HEK293 (cell line): Measurements from ENCODE around the gene RAP1A.

Experiments used
- CTCF ChIA-PET: fragments of 350-600 bp; formaldehyde crosslinking; extraction: SDS; loops from one replicate; lab custom pipeline; 2021; ENCODE audit warnings: antibody characterized with exemption; lab: Yijun Ruan, JAX
- POLR2A ChIA-PET: fragments of 300-600 bp; formaldehyde crosslinking; extraction: SDS; loops from one replicate; lab custom pipeline; 2020; ENCODE audit warnings: antibody characterized with exemption, inconsistent platforms; lab: Yijun Ruan, JAX
- H3K27ac ChIP-seq: fragments of 200-500 bp; sonication (Bioruptor generic); 2 replicates; pipeline ENCODE4 v1.5.1; 2014; ENCODE audit warnings: low read depth, low read length, control low read depth, inconsistent platforms; ENCODE audit errors: extremely low read depth
- H3K36me3 ChIP-seq, 2 experiments: fragments of 200-500 bp in 1 of 2; sonication (Bioruptor generic) in 1 of 2; 1 replicate in 1 of 2; 2 replicates in 1 of 2; pipeline ENCODE4 v1.5.1; 2014 to 2017; ENCODE audit warnings: inconsistent platforms in 2 of 2, low read length in 2 of 2; ENCODE audit not compliant: control insufficient read depth in 2 of 2, insufficient read depth in 1 of 2
- H3K4me1 ChIP-seq: fragments of 200-500 bp; sonication (Bioruptor generic); 2 replicates; pipeline ENCODE4 v1.5.1; 2014; ENCODE audit warnings: mild to moderate bottlenecking, low read length, inconsistent platforms; ENCODE audit not compliant: control insufficient read depth, insufficient read depth
- H3K4me3 ChIP-seq: 2 replicates; pipeline ENCODE4 v1.5.1; 2011; ENCODE audit warnings: low read depth, mild to moderate bottlenecking, control low read depth, low read length, moderate library complexity
- H3K9me3 ChIP-seq: fragments of 200-500 bp; sonication (Bioruptor generic); 2 replicates; pipeline ENCODE4 v1.5.1; 2014; ENCODE audit warnings: low read depth, low read length, inconsistent platforms; ENCODE audit not compliant: control insufficient read depth, insufficient read depth
- GFI1B ChIP-seq: fragments of 450-650 bp; formaldehyde crosslinking; IDR thresholded peaks from 2 replicates; pipeline ENCODE4 v1.5.1; 2016; ENCODE audit warnings: missing biosample characterization, missing genetic modification characterization
- GLIS1 ChIP-seq: fragments of 450-650 bp; formaldehyde crosslinking; IDR thresholded peaks from 2 replicates; pipeline ENCODE4 v1.5.1; 2016; ENCODE audit warnings: missing biosample characterization, missing genetic modification characterization
- GLIS2 ChIP-seq: fragments of 450-650 bp; formaldehyde crosslinking; IDR thresholded peaks from 2 replicates; pipeline ENCODE4 v1.5.1; 2016; ENCODE audit warnings: missing biosample characterization, missing genetic modification characterization
- IKZF3 ChIP-seq: fragments of 450-650 bp; IDR thresholded peaks from 2 replicates; pipeline ENCODE4 v1.5.0; 2018; ENCODE audit warnings: missing biosample characterization, mild to moderate bottlenecking, missing genetic modification characterization, moderate library complexity
- KLF10 ChIP-seq: fragments of 450-650 bp; IDR thresholded peaks from 2 replicates; pipeline ENCODE4 v1.5.1; 2018; ENCODE audit warnings: missing biosample characterization, mild to moderate bottlenecking, missing genetic modification characterization
- KLF8 ChIP-seq: fragments of 450-650 bp; formaldehyde crosslinking; IDR thresholded peaks from 2 replicates; pipeline ENCODE4 v1.5.1; 2016; ENCODE audit warnings: missing biosample characterization, missing genetic modification characterization
- KLF9 ChIP-seq: fragments of 450-650 bp; formaldehyde crosslinking; IDR thresholded peaks from 2 replicates; pipeline ENCODE4 v1.5.1; 2016; ENCODE audit warnings: missing biosample characterization, missing genetic modification characterization, low read depth
- PATZ1 ChIP-seq: fragments of 450-650 bp; formaldehyde crosslinking; IDR thresholded peaks from 2 replicates; pipeline ENCODE4 v1.5.1; 2016; ENCODE audit warnings: missing biosample characterization, missing genetic modification characterization
- PRDM10 ChIP-seq: fragments of 450-650 bp; formaldehyde crosslinking; IDR thresholded peaks from 2 replicates; pipeline ENCODE4 v1.5.1; 2016; ENCODE audit warnings: missing biosample characterization, missing genetic modification characterization
- SCRT2 ChIP-seq: fragments of 450-650 bp; formaldehyde crosslinking; IDR thresholded peaks from 2 replicates; pipeline ENCODE4 v1.5.1; 2016; ENCODE audit warnings: missing biosample characterization, missing genetic modification characterization
- YY1 ChIP-seq: fragments of 450-650 bp; formaldehyde crosslinking; IDR thresholded peaks from 2 replicates; pipeline ENCODE4 v1.5.1; 2018; ENCODE audit warnings: missing biosample characterization, missing genetic modification characterization
- ZBTB17 ChIP-seq: fragments of 450-650 bp; formaldehyde crosslinking; IDR thresholded peaks from 2 replicates; pipeline ENCODE4 v1.5.1; 2016; ENCODE audit warnings: missing biosample characterization, missing genetic modification characterization
- ZBTB48 ChIP-seq: fragments of 450-650 bp; formaldehyde crosslinking; IDR thresholded peaks from 2 replicates; pipeline ENCODE4 v1.5.1; 2016; ENCODE audit warnings: missing biosample characterization, missing genetic modification characterization
- ZFHX2 ChIP-seq: fragments of 450-650 bp; formaldehyde crosslinking; conservative IDR thresholded peaks from 2 replicates; pipeline ENCODE4 v1.5.1; 2016; ENCODE audit warnings: missing biosample characterization, missing genetic modification characterization
- ZNF114 ChIP-seq: fragments of 450-650 bp; formaldehyde crosslinking; IDR thresholded peaks from 2 replicates; pipeline ENCODE4 v1.5.0; 2017; ENCODE audit warnings: missing biosample characterization, missing genetic modification characterization
- ZNF133 ChIP-seq: fragments of 450-650 bp; formaldehyde crosslinking; IDR thresholded peaks from 2 replicates; pipeline ENCODE4 v1.5.1; 2016; ENCODE audit warnings: missing biosample characterization, missing genetic modification characterization
- ZNF18 ChIP-seq: fragments of 450-650 bp; formaldehyde crosslinking; IDR thresholded peaks from 2 replicates; pipeline ENCODE4 v1.5.1; 2016; ENCODE audit warnings: missing biosample characterization, missing genetic modification characterization
- ZNF280C ChIP-seq: fragments of 450-650 bp; formaldehyde crosslinking; IDR thresholded peaks from 2 replicates; pipeline ENCODE4 v1.5.1; 2016; ENCODE audit warnings: missing biosample characterization, missing genetic modification characterization
- ZNF335 ChIP-seq: fragments of 450-650 bp; formaldehyde crosslinking; conservative IDR thresholded peaks from 2 replicates; pipeline ENCODE4 v1.5.1; 2016; ENCODE audit warnings: missing biosample characterization, missing genetic modification characterization
- ZNF416 ChIP-seq: fragments of 450-650 bp; formaldehyde crosslinking; IDR thresholded peaks from 2 replicates; pipeline ENCODE4 v1.5.1; 2016; ENCODE audit warnings: missing biosample characterization, missing genetic modification characterization
- ZNF473 ChIP-seq: fragments of 450-650 bp; formaldehyde crosslinking; IDR thresholded peaks from 2 replicates; pipeline ENCODE4 v1.5.1; 2017; ENCODE audit warnings: missing biosample characterization, missing genetic modification characterization
- ZNF513 ChIP-seq: fragments of 450-650 bp; IDR thresholded peaks from 2 replicates; pipeline ENCODE4 v1.5.1; 2018; ENCODE audit warnings: missing biosample characterization, missing genetic modification characterization
- ZNF530 ChIP-seq: fragments of 450-650 bp; formaldehyde crosslinking; IDR thresholded peaks from 2 replicates; pipeline ENCODE4 v1.5.1; 2016; ENCODE audit warnings: low read depth, missing biosample characterization, missing genetic modification characterization
- ZNF555 ChIP-seq: fragments of 450-650 bp; formaldehyde crosslinking; conservative IDR thresholded peaks from 2 replicates; pipeline ENCODE4 v1.5.1; 2017; ENCODE audit warnings: missing biosample characterization, mild to moderate bottlenecking, missing genetic modification characterization, inconsistent platforms
- ZNF76 ChIP-seq: fragments of 450-650 bp; formaldehyde crosslinking; IDR thresholded peaks from 2 replicates; pipeline ENCODE4; 2016; ENCODE audit warnings: low read depth, missing biosample characterization, missing genetic modification characterization, borderline replicate concordance
- ZNF837 ChIP-seq: fragments of 450-650 bp; formaldehyde crosslinking; IDR thresholded peaks from 2 replicates; pipeline ENCODE4 v1.5.1; 2016; ENCODE audit warnings: missing biosample characterization, missing genetic modification characterization
- ZNF843 ChIP-seq: fragments of 450-650 bp; formaldehyde crosslinking; IDR thresholded peaks from 2 replicates; pipeline ENCODE4 v1.5.1; 2016; ENCODE audit warnings: missing biosample characterization, missing genetic modification characterization

The RAP1A gene

GRCh38 chr1:111619635-111620440 lies at the start of gene RAP1A:
Gene RAP1A, plus strand, starts transcription at chr1:111619789. Its CDS starts 71,572 bp downstream, at chr1:111691361.
- Histone ChIP-seq H3K4me1 (no peaks in the 10 kb centered on the region), H3K27ac (peak within 1 kb of the TSS; percentile 76), H3K4me3 (peak within 1 kb of the TSS; percentile 70), H3K9me3 (no peaks in the 10 kb centered on the region), H3K36me3 (no peaks in the 10 kb centered on the region)
- CTCF ChIA-PET, result interaction anchor here (0.6 to 1.2 kb wide), 6 partner anchors 9 to 613 kb away, joined by 3 to 4 read pairs (median 3); no protein-coding TSS in a partner anchor
- POLR2A ChIA-PET, result interaction anchor here (0.6 to 1.3 kb wide), 14 partner anchors 10 to 1074 kb away, joined by 3 to 9 read pairs (median 4); partner anchors contain the start of genes CEPT1 and DRAM2
- TF ChIP-seq KLF8 (tag by site-specific recombination), result peak; percentile 78; the same call in 1 of the 2 replicates
- no peak for TF ChIP-seq ZNF76
- TF ChIP-seq SCRT2 (tag by site-specific recombination), result no peak
- TF ChIP-seq PRDM10 (tag by site-specific recombination), result peak; percentile 84
- TF ChIP-seq GFI1B, result no peak
- peak; percentile 80 for TF ChIP-seq GLIS2 (tag by site-specific recombination)
- no peak for TF ChIP-seq ZNF280C (tag by site-specific recombination)
- TF ChIP-seq ZNF133 (tag by site-specific recombination), result no peak
- TF ChIP-seq ZNF18 (tag by site-specific recombination), result no peak
- no peak; the same call in none of the 2 replicates for TF ChIP-seq KLF10 (tag by site-specific recombination)
- TF ChIP-seq YY1 (tag by site-specific recombination), result no peak
- TF ChIP-seq ZBTB48 (tag by site-specific recombination), result no peak
- peak; percentile 38 for TF ChIP-seq KLF9
- TF ChIP-seq IKZF3 (tag by site-specific recombination), result peak; percentile 46; the same call in 1 of the 2 replicates
- TF ChIP-seq PATZ1 (tag by site-specific recombination), result peak; percentile 62
- TF ChIP-seq ZNF555, result no peak
- TF ChIP-seq ZBTB17 (tag by site-specific recombination), result no peak; the same call in 1 of the 2 replicates
- no peak for TF ChIP-seq ZNF530 (tag by site-specific recombination)
- no peak for TF ChIP-seq ZNF843 (tag by site-specific recombination)
- TF ChIP-seq ZNF473, result no peak
- no peak for TF ChIP-seq ZNF416 (tag by site-specific recombination)
- TF ChIP-seq ZNF114, result no peak
- TF ChIP-seq ZNF513 (tag by site-specific recombination), result peak; percentile 68; the same call in 1 of the 2 replicates
- peak; percentile 31; the same call in 1 of the 2 replicates for TF ChIP-seq GLIS1 (tag by site-specific recombination)
- TF ChIP-seq ZNF335 (tag by site-specific recombination), result peak; percentile 59
- TF ChIP-seq ZNF837 (tag by site-specific recombination), result no peak
- TF ChIP-seq ZFHX2, result peak; percentile 94
